ENCODE results near the gene RALGDS. TPM values are rescaled to one million over a fixed set of nuclear protein-coding genes. Genes with fewer than 3 reads are reported as not detected.

Gene RALGDS
- total and polyA plus RNA-seq, 3 donors from 2014 or later, result 23.0 to 42.4 (median 32.5) TPM

DNA sequence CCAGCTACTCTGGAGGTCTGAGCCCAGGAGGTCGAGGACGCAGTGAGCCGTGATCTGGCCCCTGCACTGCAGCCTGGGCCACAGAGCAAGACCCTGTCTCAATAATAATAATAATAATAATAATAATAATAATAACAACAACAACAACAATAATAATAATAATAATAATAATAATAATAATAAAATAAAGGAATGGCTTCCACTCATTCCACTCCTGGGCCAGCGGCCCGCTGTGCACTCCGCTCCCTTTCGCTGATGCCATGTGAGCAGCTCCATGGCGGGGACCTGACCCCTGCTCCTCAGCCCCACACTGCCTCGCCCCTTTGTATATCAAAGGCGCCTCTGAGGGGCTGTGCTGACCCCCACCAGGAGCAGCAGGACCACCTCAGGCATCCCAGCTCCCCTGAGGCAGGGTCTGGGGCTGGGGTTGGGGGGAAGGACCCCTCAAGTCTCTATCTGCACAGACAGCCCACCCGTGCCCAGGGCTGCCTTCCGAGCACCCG, 22.6 kb upstream of the RALGDS start:
- Histone ChIP-seq H3K27ac (no peak overlapping the region), H3K36me3 (ENCODE audit: low read depth, missing control alignments) (no peaks in the 10 kb centered on the region), H3K27me3 (no peaks in the 10 kb centered on the region), H3K4me1 (peaks cover 26% of the 10 kb centered on the region), H3K9me3 (no peaks in the 10 kb centered on the region), H3K4me3 (peak overlapping the region; percentile 31 to 32)
- WGBS, 2 donors, result 76 to 81% methylated on average over 13 of the region's 13 CpGs
- intact Hi-C loops (cut with DNase I; ENCODE audit: low total_unique reads), result loop anchor here (2.0 to 10.0 kb wide), 2 partner anchors 41 to 109 kb away; partner anchors contain the start of gene GTF3C5
- TF ChIP-seq POLR2A (IDR thresholded peaks at IDR 0.05), result no peak
- TF ChIP-seq, protein P1, sequence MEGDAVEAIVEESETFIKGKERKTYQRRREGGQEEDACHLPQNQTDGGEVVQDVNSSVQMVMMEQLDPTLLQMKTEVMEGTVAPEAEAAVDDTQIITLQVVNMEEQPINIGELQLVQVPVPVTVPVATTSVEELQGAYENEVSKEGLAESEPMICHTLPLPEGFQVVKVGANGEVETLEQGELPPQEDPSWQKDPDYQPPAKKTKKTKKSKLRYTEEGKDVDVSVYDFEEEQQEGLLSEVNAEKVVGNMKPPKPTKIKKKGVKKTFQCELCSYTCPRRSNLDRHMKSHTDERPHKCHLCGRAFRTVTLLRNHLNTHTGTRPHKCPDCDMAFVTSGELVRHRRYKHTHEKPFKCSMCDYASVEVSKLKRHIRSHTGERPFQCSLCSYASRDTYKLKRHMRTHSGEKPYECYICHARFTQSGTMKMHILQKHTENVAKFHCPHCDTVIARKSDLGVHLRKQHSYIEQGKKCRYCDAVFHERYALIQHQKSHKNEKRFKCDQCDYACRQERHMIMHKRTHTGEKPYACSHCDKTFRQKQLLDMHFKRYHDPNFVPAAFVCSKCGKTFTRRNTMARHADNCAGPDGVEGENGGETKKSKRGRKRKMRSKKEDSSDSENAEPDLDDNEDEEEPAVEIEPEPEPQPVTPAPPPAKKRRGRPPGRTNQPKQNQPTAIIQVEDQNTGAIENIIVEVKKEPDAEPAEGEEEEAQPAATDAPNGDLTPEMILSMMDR (IDR thresholded peaks at IDR 0.05), result no peak
- no peak for DNase-seq

DNA sequence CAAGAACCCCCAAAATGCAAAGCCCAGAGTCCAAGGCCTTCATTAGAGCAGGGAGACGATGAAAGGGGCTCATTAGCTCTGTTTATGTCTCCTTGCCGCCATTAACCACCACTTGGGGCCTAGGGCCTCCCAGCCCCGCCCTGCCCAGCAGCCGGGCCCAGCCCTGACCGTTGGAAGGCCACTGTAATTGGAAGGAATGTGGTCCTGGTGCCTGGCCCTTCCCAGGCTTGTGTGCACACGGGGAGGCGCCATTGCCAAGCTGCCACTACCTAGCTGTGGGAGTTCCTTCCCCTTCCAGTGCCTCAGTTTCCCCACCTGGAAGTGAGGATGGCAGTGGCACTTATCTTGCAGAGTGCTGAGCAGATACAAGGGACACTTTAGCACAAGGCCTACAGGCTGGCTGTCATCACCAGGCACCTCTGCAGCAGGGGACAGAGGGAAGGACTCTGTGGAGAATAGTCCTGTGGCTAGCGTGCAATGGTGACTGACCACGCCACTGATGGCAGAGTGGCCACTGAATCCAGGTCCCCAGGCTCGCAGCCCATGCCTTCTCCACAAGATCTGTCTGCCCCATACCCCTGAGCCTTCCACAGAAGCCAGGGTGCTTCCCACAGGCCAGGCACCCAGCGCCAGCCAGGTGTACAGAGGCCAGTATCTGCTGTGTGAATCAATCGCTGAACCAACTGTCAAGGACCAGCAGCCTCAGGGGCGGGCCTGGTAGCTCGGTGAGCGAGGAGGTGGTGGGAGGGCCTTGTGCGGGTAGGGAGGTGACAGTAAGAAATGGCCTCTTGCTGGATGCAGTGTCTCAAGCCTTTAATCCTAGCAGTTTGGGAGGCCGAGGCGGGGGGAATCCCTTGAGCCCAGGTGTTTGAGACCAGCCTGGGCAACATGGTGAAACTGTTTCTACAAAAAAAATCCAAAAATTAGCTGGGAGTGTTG, 21.9 kb upstream of the RALGDS start:
- peaks cover 27% of the 10 kb centered on the region for H3K4me1 ChIP-seq
- WGBS, 2 donors, result 78 to 79% methylated on average over 14 to 18 of the region's 18 CpGs
- TF ChIP-seq POLR2A (IDR thresholded peaks at IDR 0.05), result no peak
- TF ChIP-seq, protein P1 (IDR thresholded peaks at IDR 0.05), result no peak
- no peak overlapping the region for H3K4me3 ChIP-seq
- no peak overlapping the region for H3K27ac ChIP-seq
- H3K9me3 ChIP-seq, result no peaks in the 10 kb centered on the region
- no peaks in the 10 kb centered on the region for H3K36me3 ChIP-seq (ENCODE audit: low read depth, missing control alignments)
- intact Hi-C loops (cut with DNase I; ENCODE audit: low total_unique reads), result loop anchor here (10.0 kb wide), 1 partner anchor 108 kb away; the partner anchor contains the start of gene GTF3C5
- H3K27me3 ChIP-seq, result no peaks in the 10 kb centered on the region
- no peak for DNase-seq

DNA sequence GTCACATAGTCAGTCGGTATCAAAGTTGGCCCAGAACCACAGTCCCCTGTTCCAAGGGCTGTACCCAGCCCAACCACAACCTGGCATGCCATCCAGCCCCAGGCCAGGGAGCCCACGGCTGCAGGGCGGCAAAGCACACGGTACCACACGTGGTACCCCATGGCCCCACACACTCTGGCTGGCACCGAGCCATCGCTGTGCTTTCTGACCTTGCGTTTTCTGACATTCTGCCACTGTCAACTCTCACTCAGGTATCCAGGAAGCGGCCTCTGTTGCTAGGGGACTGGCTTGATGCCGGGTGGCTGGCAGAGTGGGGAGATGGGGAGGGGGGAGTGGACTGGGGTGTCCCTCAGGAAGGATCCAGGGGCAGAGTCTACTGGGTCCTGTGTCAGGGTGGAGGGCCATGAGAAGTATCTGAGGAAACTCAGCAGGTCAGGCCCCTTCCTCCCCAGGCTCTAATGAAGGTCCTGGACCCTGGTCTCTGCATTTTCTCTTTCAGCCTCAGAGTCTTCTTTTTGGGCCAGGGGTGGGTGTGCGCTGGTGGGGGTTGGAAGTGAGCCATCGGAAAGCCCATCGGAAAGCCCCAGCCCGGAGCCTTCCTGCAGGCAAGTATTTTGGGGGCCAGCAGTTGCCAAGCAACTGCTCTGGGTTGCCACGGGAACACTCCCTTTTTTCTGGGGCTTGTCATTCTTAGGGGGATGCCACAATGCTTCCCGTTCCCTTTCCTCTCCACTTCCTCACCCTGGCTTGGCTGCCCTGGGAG, 21.0 kb upstream of the RALGDS start:
- no peak for TF ChIP-seq POLR2A (IDR thresholded peaks at IDR 0.05)
- TF ChIP-seq, protein P1 (IDR thresholded peaks at IDR 0.05), result no peak
- 70 to 79% methylated on average over 15 to 16 of the region's 16 CpGs for WGBS, 2 donors
- no peak for DNase-seq
- H3K27ac ChIP-seq, result no peak overlapping the region
- H3K4me3 ChIP-seq, result no peak overlapping the region
- no peaks in the 10 kb centered on the region for H3K9me3 ChIP-seq
- no peaks in the 10 kb centered on the region for H3K36me3 ChIP-seq (ENCODE audit: low read depth, missing control alignments)
- intact Hi-C loops (cut with DNase I; ENCODE audit: low total_unique reads), result loop anchor here (10.0 kb wide), 1 partner anchor 107 kb away; the partner anchor contains the start of gene GTF3C5
- H3K27me3 ChIP-seq, result no peaks in the 10 kb centered on the region
- peaks cover 24% of the 10 kb centered on the region for H3K4me1 ChIP-seq

DNA sequence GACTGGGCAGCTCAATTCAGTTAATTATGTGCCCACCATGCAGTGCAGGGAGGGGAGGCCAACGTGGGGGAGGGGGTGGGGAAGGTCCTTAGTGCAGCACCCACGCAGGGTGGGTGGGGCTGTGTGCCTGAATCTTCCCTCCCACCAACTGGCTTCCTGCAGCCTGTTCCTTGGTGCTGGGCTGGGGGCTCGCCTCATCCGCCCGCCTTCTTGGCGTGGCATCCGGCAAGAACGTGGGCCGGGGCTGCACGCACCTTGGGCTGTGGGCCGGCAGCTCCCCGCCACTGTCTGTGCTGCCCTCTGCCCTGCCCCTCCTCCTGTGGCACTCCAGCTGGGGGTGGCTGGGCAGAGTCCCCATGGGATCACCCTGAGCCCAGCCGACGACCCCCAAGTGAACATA, 19.6 kb upstream of the RALGDS start:
- DNase-seq, result no peak
- Histone ChIP-seq H3K27ac (no peak overlapping the region), H3K4me1 (peaks cover 24% of the 10 kb centered on the region), H3K4me3 (no peak overlapping the region), H3K36me3 (ENCODE audit: low read depth, missing control alignments) (no peaks in the 10 kb centered on the region), H3K9me3 (no peaks in the 10 kb centered on the region), H3K27me3 (no peaks in the 10 kb centered on the region)
- intact Hi-C loops (cut with DNase I; ENCODE audit: low total_unique reads), result loop anchor here (10.0 kb wide), 1 partner anchor 106 kb away; the partner anchor contains the start of gene GTF3C5
- 82 to 93% methylated on average over 5 to 8 of the region's 14 CpGs for WGBS, 2 donors
- TF ChIP-seq POLR2A (IDR thresholded peaks at IDR 0.05), result no peak
- TF ChIP-seq, protein P1 (IDR thresholded peaks at IDR 0.05), result no peak
